Neural progenitor cell (in vitro differentiated cells): ENCODE data around the gene KCNMA1.

ENCODE experiments used
- EZH2phosphoT487 ChIP-seq: fragments of 200-600 bp; sonication (generic); IDR thresholded peaks from 2 replicates; pipeline ENCODE4 v1.6.1; 2017; ENCODE audit warnings: antibody characterized with exemption
- TF ChIP-seq, protein P1 (sequence below): fragments of 200-600 bp; sonication (generic); IDR thresholded peaks from 2 replicates; pipeline ENCODE4 v1.5.1; 2017; ENCODE audit warnings: antibody characterized with exemption, mild to moderate bottlenecking

DNA sequence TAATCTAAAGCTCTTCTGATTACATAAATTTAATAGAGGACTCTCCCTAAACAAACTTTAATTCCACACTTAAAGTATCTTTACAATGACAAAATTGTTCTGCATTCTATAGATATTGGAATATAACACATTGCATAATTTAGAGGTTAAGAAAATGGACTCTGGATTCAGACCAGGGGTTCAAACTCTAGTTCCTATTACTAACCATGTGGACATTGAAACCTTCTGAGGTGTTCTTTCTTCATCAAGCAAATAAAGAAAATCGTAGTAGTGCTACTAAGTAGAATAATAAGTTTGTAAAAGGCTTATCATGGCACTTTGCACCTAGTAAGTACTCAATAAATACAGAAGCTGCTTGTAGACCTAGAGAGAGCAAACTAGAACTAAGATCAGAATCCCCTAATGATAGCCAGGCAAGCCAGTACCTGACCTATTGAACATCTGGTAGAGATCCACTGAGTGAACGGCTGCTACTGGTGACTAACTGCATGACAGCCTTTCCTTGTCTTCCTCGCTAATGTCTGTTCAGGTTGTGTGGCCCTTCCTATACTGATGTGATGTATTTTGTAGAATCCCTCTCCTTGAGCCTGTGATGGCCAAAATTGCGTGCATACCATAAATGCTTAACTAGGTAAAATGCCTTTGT lies 430.3 kb downstream of the KCNMA1 start:
- TF ChIP-seq, protein P1, sequence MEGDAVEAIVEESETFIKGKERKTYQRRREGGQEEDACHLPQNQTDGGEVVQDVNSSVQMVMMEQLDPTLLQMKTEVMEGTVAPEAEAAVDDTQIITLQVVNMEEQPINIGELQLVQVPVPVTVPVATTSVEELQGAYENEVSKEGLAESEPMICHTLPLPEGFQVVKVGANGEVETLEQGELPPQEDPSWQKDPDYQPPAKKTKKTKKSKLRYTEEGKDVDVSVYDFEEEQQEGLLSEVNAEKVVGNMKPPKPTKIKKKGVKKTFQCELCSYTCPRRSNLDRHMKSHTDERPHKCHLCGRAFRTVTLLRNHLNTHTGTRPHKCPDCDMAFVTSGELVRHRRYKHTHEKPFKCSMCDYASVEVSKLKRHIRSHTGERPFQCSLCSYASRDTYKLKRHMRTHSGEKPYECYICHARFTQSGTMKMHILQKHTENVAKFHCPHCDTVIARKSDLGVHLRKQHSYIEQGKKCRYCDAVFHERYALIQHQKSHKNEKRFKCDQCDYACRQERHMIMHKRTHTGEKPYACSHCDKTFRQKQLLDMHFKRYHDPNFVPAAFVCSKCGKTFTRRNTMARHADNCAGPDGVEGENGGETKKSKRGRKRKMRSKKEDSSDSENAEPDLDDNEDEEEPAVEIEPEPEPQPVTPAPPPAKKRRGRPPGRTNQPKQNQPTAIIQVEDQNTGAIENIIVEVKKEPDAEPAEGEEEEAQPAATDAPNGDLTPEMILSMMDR = no peak
- TF ChIP-seq EZH2phosphoT487 = no peak
